GM12878 (cell line): ENCODE measurements around the gene ADCY10. TPM values are rescaled to one million over a fixed set of nuclear protein-coding genes. Genes with fewer than 3 reads are reported as not detected.

Experiments
- ATAC-seq: fragments of 200-7000 bp; cut with Tn5 transposase; 3 replicates; pipeline ENCODE4 v1.9.1; 2020; ENCODE audit warnings: mild to moderate bottlenecking, moderate library complexity
- BruUV-seq: library from RNA; stranded (reverse); fragments of 400-500 nt; replicated peaks from 2 replicates; lab custom pipeline; 2021; lab: Mats Ljungman, UMichigan
- CTCF ChIA-PET: fragments of 300-600 bp; sonication (Branson Sonifier 250); formaldehyde crosslinking; extraction: SDS; loops from one replicate; lab custom pipeline; 2021; ENCODE audit warnings: inconsistent platforms; lab: Yijun Ruan, JAX
- POLR2A ChIA-PET: fragments of 350-600 bp; formaldehyde crosslinking; extraction: SDS; loops from one replicate; lab custom pipeline; 2021; ENCODE audit warnings: inconsistent platforms; lab: Charles Lee
- RAD21 ChIA-PET: fragments of 300-600 bp; sonication (Branson Sonifier 250); formaldehyde crosslinking; loops from one replicate; lab custom pipeline; 2023; ENCODE audit warnings: antibody characterized with exemption; ENCODE audit not compliant: unreplicated experiment; lab: Charles Lee
- SMC1A ChIA-PET: fragments of 300-600 bp; sonication (Branson Sonifier 250); formaldehyde crosslinking; loops from one replicate; lab custom pipeline; 2023; ENCODE audit not compliant: unreplicated experiment, uncharacterized antibody; lab: Charles Lee
- DNase-seq: peaks from one replicate; pipeline ENCODE4 v3.0.0-alpha.2; 2011; ENCODE audit warnings: low read depth, low spot score
- FAIRE-seq: peaks from 3 replicates; lab custom pipeline; 2011; peaks lifted over from hg19 to GRCh38; lab: Jason Lieb, UNC
- H2AFZ ChIP-seq: 2 replicates; pipeline ENCODE4 v1.6.0; 2011; ENCODE audit warnings: low read depth, low read length, control low read depth; ENCODE audit not compliant: control insufficient read depth
- H3K27ac ChIP-seq: 2 replicates; pipeline ENCODE4 v1.5.1; 2011; ENCODE audit warnings: control low read depth; ENCODE audit not compliant: control insufficient read depth, insufficient read depth
- H3K27me3 ChIP-seq, 2 experiments: replicated peaks in 1 of 2; 2 replicates each; pipeline versions ENCODE4 v1.6.0 to v1.6.1; 2011; ENCODE audit warnings: low read length in 1 of 2; ENCODE audit not compliant: control insufficient read depth in 2 of 2, insufficient read depth in 2 of 2
- H3K36me3 ChIP-seq, 2 experiments: 2 replicates each; pipeline ENCODE4 v1.5.1; 2011; ENCODE audit warnings: low read length in 1 of 2; ENCODE audit not compliant: control insufficient read depth in 2 of 2, insufficient read depth in 2 of 2
- H3K4me1 ChIP-seq: 2 replicates; pipeline ENCODE4 v1.6.1; 2011; ENCODE audit warnings: mild to moderate bottlenecking, low read length, moderate library complexity, mixed read lengths; ENCODE audit not compliant: control insufficient read depth, insufficient read depth
- H3K4me2 ChIP-seq: 2 replicates; pipeline ENCODE4 v1.6.0; 2011; ENCODE audit warnings: control low read depth; ENCODE audit not compliant: control insufficient read depth, insufficient read depth
- H3K4me3 ChIP-seq: fragments of 200-600 bp; sonication (generic); 2 replicates; pipeline ENCODE4 v1.5.1; 2016
- H3K79me2 ChIP-seq: 2 replicates; pipeline ENCODE4 v1.6.0; 2011; ENCODE audit warnings: low read length; ENCODE audit not compliant: control insufficient read depth, insufficient read depth
- H3K9ac ChIP-seq: 2 replicates; pipeline ENCODE4 v1.8.0; 2011; ENCODE audit warnings: low read length, control low read depth, mixed read lengths; ENCODE audit not compliant: control insufficient read depth, insufficient read depth
- H3K9me3 ChIP-seq: replicated peaks from 3 replicates; pipeline ENCODE4 v1.5.1; 2011; ENCODE audit warnings: mild to moderate bottlenecking, low read length; ENCODE audit not compliant: control insufficient read depth, insufficient read depth
- H4K20me1 ChIP-seq: 2 replicates; pipeline ENCODE4 v1.6.0; 2011; ENCODE audit not compliant: control insufficient read depth, insufficient read depth
- BACH1 ChIP-seq: fragments of 450-650 bp; IDR thresholded peaks from 2 replicates; pipeline ENCODE4 v1.6.1; 2017; ENCODE audit warnings: mild to moderate bottlenecking, borderline replicate concordance
- BCL11A ChIP-seq: IDR thresholded peaks from 2 replicates; pipeline ENCODE4 v1.6.1; 2011; ENCODE audit warnings: low read depth, low read length
- CHD1 ChIP-seq: IDR thresholded peaks from 2 replicates; pipeline ENCODE4 v1.6.1; 2012; ENCODE audit warnings: low read depth, low read length, improper control_type of control experiment
- E2F8 ChIP-seq: fragments of 450-650 bp; IDR thresholded peaks from 2 replicates; pipeline ENCODE4 v1.6.1; 2018; ENCODE audit warnings: mild to moderate bottlenecking, low read depth, moderate library complexity; ENCODE audit not compliant: partially characterized antibody
- GABPA ChIP-seq: IDR thresholded peaks from 2 replicates; pipeline ENCODE4 v1.6.1; 2014; ENCODE audit warnings: antibody characterized with exemption, low read depth, mild to moderate bottlenecking, inconsistent platforms
- NRF1 ChIP-seq: conservative IDR thresholded peaks from 2 replicates; pipeline ENCODE4 v1.6.1; 2011; ENCODE audit warnings: mild to moderate bottlenecking, low read depth, low read length, improper control_type of control experiment
- PRDM15 ChIP-seq: fragments of 450-650 bp; formaldehyde crosslinking; IDR thresholded peaks from 2 replicates; pipeline ENCODE4 v1.4.0; 2020; ENCODE audit warnings: mild to moderate bottlenecking, moderate library complexity
- USF2 ChIP-seq: IDR thresholded peaks from 2 replicates; pipeline ENCODE4 v1.6.1; 2011; ENCODE audit warnings: low read depth, low read length, improper control_type of control experiment, borderline replicate concordance
- YY1 ChIP-seq: IDR thresholded peaks from 2 replicates; pipeline ENCODE4 v1.6.1; 2011; ENCODE audit warnings: low read depth, mild to moderate bottlenecking, low read length
- WGBS: methylation state at CpG from one replicate; pipeline ENCODE4 v1.1.6; 2016; ENCODE audit warnings: low lambda C conversion rate; ENCODE audit not compliant: insufficient replicate concordance, insufficient coverage; ENCODE audit errors: missing lambda C conversion rate; 5-methylcytosine and 5-hydroxymethylcytosine counted together
- in situ Hi-C: fragments of 300-500 bp; cut with MboI; formaldehyde crosslinking; loops from 9 replicates; pipeline ENCODE4 v1.14.3; 2018; ENCODE audit warnings: mixed read lengths
- intact Hi-C: fragments of 100-400 bp; cut with micrococcal nuclease; formaldehyde crosslinking; loops from one replicate; pipeline ENCODE4 v1.14.2; 2022; ENCODE audit not compliant: unreplicated experiment
- polyA plus RNA-seq, 11 experiments: library from polyadenylated mRNA; depleted of rRNA in 4 of 11; unstranded in 6 of 11; stranded (reverse) in 5 of 11; fragments of >200 nt; fragmentation: Nextera tagmentation in 4 of 11; fragmentation: Illumina TruSeq in 1 of 11; extraction: Ambion mirVana in 4 of 11; extraction: Trizol in 1 of 11; gene quantifications; 1 replicate in 1 of 11; 2 replicates in 10 of 11; pipeline versions ENCODE4 v1.2.1 to v1.2.3, GENCODE V29; 2011 to 2016; ENCODE audit warnings: inconsistent platforms in 2 of 11, missing spikeins in 2 of 11, low read depth in 1 of 11
- total RNA-seq, 4 experiments: library from RNA; depleted of rRNA in 3 of 4; stranded (reverse); fragments of >200 nt in 3 of 4; fragmentation: Illumina TruSeq in 1 of 4; extraction: Trizol in 1 of 4; gene quantifications; 2 replicates each; pipeline versions ENCODE4 v1.2.1 to v1.2.3, GENCODE V29; 2013 to 2021

ADCY10 gene
- total and polyA plus RNA-seq, 10 of the 15 experiments (the other 5 are each of a cell fraction or from before 2014, with no cell fraction given) = 0.13 to 0.22 TPM; not detected in 8

GRCh38 chr1:167924543-167925231 is 10.8 kb upstream of the ADCY10 start:
- POLR2A ChIA-PET = interaction anchor here (0.8 to 1.4 kb wide), 2 partner anchors 11 kb away, joined by 3 to 9 read pairs; partner anchors contain the start of gene DCAF6
- SMC1A ChIA-PET = interaction anchor here (1.2 to 1.7 kb wide), 3 partner anchors 8 to 12 kb away, joined by 4 to 8 read pairs (median 5); partner anchors contain the start of genes DCAF6 and MPC2
- Histone ChIP-seq H3K79me2 (peaks cover 8% of the 10 kb centered on the region), H3K36me3 (no peaks in the 10 kb centered on the region; a peak in 1 of 4 replicates), H2AFZ (no peak overlapping the region), H3K4me3 (no peak overlapping the region), H3K9ac (no peak overlapping the region), H3K27ac (no peak overlapping the region), H3K4me1 (peaks cover 5% of the 10 kb centered on the region; the same call in 1 of the 2 replicates), H3K4me2 (no peak overlapping the region), H3K9me3 (no peaks in the 10 kb centered on the region), H3K27me3 (no peaks in the 10 kb centered on the region), H4K20me1 (no peaks in the 10 kb centered on the region)
- ATAC-seq (no peak), DNase-seq (no peak), FAIRE-seq (no peak)
- WGBS = 94% methylated on average over 2 of the region's 2 CpGs
- TF ChIP-seq NRF1 (no peak), BCL11A (no peak), E2F8 (no peak), PRDM15 (CRISPR knock-in tag) (no peak), BACH1 (no peak), YY1 (no peak), CHD1 (no peak), USF2 (no peak), GABPA (no peak)
- RAD21 ChIA-PET = interaction anchor here (1.2 to 1.4 kb wide), 3 partner anchors 9 to 158 kb away, joined by 3 to 4 read pairs (median 4); partner anchors contain the start of gene DCAF6
- BruUV-seq = no TSS peak
- in situ Hi-C loops = no loop called here
- intact Hi-C loops = no loop called here
- CTCF ChIA-PET = interaction anchor here (0.6 to 1.6 kb wide), 5 partner anchors 11 to 157 kb away, joined by 3 to 9 read pairs (median 5); partner anchors contain the start of gene DCAF6
